Measurements from ENCODE around the gene FNDC1. TPM values are rescaled to one million over a fixed set of nuclear protein-coding genes. Genes with fewer than 3 reads are reported as not detected.

Gene FNDC1
- total and polyA plus RNA-seq, 2 donors (not counting 1 experiment from before 2014, with no cell fraction given), result not detected

- no peaks in the 10 kb centered on the region for H3K36me3 ChIP-seq (replicated peaks in 1 of 2; ENCODE audit: control extremely low read depth in 1 of 2, control insufficient read depth in 1 of 2, extremely low read depth in 1 of 2, insufficient read depth in 2 of 2, low read length in 1 of 2)
- Mint-ChIP-seq H3K27me3 (peaks cover 11% of the 10 kb centered on the region), H3K4me3 (no peak overlapping the region), H3K9me3 (ENCODE audit: insufficient read depth) (no peaks in the 10 kb centered on the region), H3K4me1 (no peaks in the 10 kb centered on the region), H3K27ac (no peak overlapping the region)
- no peak overlapping the region for H2AFZ ChIP-seq (ENCODE audit: insufficient read depth, low read depth, low read length, poor library complexity, severe bottlenecking)
- no peak overlapping the region for H3K27ac ChIP-seq (ENCODE audit: low read length in 2 of 2)
- no peaks in the 10 kb centered on the region for H4K20me1 ChIP-seq (ENCODE audit: control insufficient read depth, insufficient read depth, low read length, poor library complexity, severe bottlenecking)
- DNase-seq, result no peak
- no peak overlapping the region for H3K4me2 ChIP-seq (replicated peaks; ENCODE audit: low read depth, low read length, poor library complexity, severe bottlenecking)
- H3K9ac ChIP-seq (ENCODE audit: low read length), result no peak overlapping the region
- ATAC-seq (ENCODE audit: low read depth), result no peak
- ChIA-PET POLR2A (no interaction called here), CTCF (interaction anchor here (0.7 kb wide), 1 partner anchor 223 kb away, joined by 4 read pairs; no protein-coding TSS in a partner anchor)
- no CpG with 5 or more reads among the region's 1 CpG for WGBS (ENCODE audit: insufficient coverage)
- H3K9me3 ChIP-seq (ENCODE audit: control extremely low read depth in 1 of 3, control insufficient read depth in 2 of 3, insufficient read depth in 1 of 3, low read length in 2 of 3), result no peaks in the 10 kb centered on the region
- no peak for TF ChIP-seq EZH2 (IDR thresholded peaks at IDR 0.05; ENCODE audit: borderline replicate concordance, insufficient read depth, low read depth, low read length, poor library complexity, severe bottlenecking)
- no peak for TF ChIP-seq CTCF (IDR thresholded peaks at IDR 0.05)
- no peaks in the 10 kb centered on the region for H3K79me2 ChIP-seq (ENCODE audit: control insufficient read depth, insufficient read depth, low read length)
- peaks cover 0 to 3% (median 0%) of the 10 kb centered on the region in 4 experiments for H3K27me3 ChIP-seq (replicated peaks in 1 of 4; ENCODE audit: control extremely low read depth in 1 of 4, control insufficient read depth in 3 of 4, insufficient read depth in 4 of 4, low read length in 3 of 4)
- intact Hi-C loops (cut with micrococcal nuclease), result no loop called here
- no peak overlapping the region for H3K4me3 ChIP-seq (ENCODE audit: control extremely low read depth in 1 of 5, extremely low read depth in 1 of 5, insufficient read depth in 1 of 5, low read depth in 2 of 5, low read length in 4 of 5)
- H3K4me1 ChIP-seq (ENCODE audit: control insufficient read depth in 2 of 2, insufficient read depth in 2 of 2, low read length in 2 of 2), result no peaks in the 10 kb centered on the region
These were observed 143.0 kb downstream of the FNDC1 start for GRCh38 chr6:159312206-159312605.

DNA sequence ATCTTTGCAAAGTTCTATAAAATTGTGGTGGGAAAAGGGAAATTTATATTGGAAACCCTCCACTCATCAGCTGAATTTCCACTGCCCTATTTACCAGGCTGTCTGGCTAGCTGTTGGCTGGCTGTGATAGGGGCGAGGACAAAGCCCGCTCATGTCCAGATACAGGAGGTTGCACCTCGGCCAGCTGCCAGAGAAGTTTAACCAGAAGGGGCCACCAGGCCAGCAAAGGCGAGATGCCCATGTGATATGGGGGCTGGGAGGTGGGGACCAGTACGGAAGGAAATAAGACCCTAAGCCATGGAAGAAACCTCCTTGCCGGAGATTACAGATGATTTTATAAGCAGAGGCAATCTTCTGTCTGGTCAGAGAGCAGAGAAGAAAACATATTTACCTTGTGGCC, 143.8 kb downstream of the FNDC1 start:
- Mint-ChIP-seq H3K4me3 (no peak overlapping the region), H3K27me3 (peaks cover 11% of the 10 kb centered on the region), H3K27ac (no peak overlapping the region), H3K4me1 (no peaks in the 10 kb centered on the region), H3K9me3 (ENCODE audit: insufficient read depth) (no peaks in the 10 kb centered on the region)
- ChIA-PET CTCF (interaction anchor here (0.7 kb wide), 1 partner anchor 1057 kb away, joined by 4 read pairs; no protein-coding TSS in a partner anchor), POLR2A (no interaction called here)
- H3K79me2 ChIP-seq (ENCODE audit: control insufficient read depth, insufficient read depth, low read length), result no peaks in the 10 kb centered on the region
- DNase-seq (no peak), ATAC-seq (ENCODE audit: low read depth) (no peak)
- H4K20me1 ChIP-seq (ENCODE audit: control insufficient read depth, insufficient read depth, low read length, poor library complexity, severe bottlenecking), result no peaks in the 10 kb centered on the region
- H3K4me3 ChIP-seq (ENCODE audit: control extremely low read depth in 1 of 5, extremely low read depth in 1 of 5, insufficient read depth in 1 of 5, low read depth in 2 of 5, low read length in 4 of 5), result no peak overlapping the region
- 94% methylated on average over 6 of the region's 6 CpGs for WGBS (ENCODE audit: insufficient coverage)
- no peaks in the 10 kb centered on the region for H3K36me3 ChIP-seq (replicated peaks in 1 of 2; ENCODE audit: control extremely low read depth in 1 of 2, control insufficient read depth in 1 of 2, extremely low read depth in 1 of 2, insufficient read depth in 2 of 2, low read length in 1 of 2)
- no peak for TF ChIP-seq EZH2 (IDR thresholded peaks at IDR 0.05; ENCODE audit: borderline replicate concordance, insufficient read depth, low read depth, low read length, poor library complexity, severe bottlenecking)
- no peak for TF ChIP-seq CTCF (IDR thresholded peaks at IDR 0.05)
- no peaks in the 10 kb centered on the region for H3K4me1 ChIP-seq (ENCODE audit: control insufficient read depth in 2 of 2, insufficient read depth in 2 of 2, low read length in 2 of 2)
- intact Hi-C loops (cut with micrococcal nuclease), result no loop called here
- no peaks in the 10 kb centered on the region for H3K9me3 ChIP-seq (ENCODE audit: control extremely low read depth in 1 of 3, control insufficient read depth in 2 of 3, insufficient read depth in 1 of 3, low read length in 2 of 3)
- no peak overlapping the region for H3K4me2 ChIP-seq (replicated peaks; ENCODE audit: low read depth, low read length, poor library complexity, severe bottlenecking)
- H3K27ac ChIP-seq (ENCODE audit: low read length in 2 of 2), result no peak overlapping the region
- H2AFZ ChIP-seq (ENCODE audit: insufficient read depth, low read depth, low read length, poor library complexity, severe bottlenecking), result no peak overlapping the region
- H3K27me3 ChIP-seq (replicated peaks in 1 of 4; ENCODE audit: control extremely low read depth in 1 of 4, control insufficient read depth in 3 of 4, insufficient read depth in 4 of 4, low read length in 3 of 4), result peaks cover 0 to 3% (median 0%) of the 10 kb centered on the region in 4 experiments
- no peak overlapping the region for H3K9ac ChIP-seq (ENCODE audit: low read length)

Measured in B cell (primary cell).